Measurements from ENCODE around the gene RAB27B. TPM values are rescaled to one million over a fixed set of nuclear protein-coding genes. Genes with fewer than 3 reads are reported as not detected.

RAB27B gene
- total and polyA plus RNA-seq, 2 of the 8 experiments (the other 6 are each of a cell fraction or from before 2014, with no cell fraction given), result 0.05 to 0.60 TPM

DNA sequence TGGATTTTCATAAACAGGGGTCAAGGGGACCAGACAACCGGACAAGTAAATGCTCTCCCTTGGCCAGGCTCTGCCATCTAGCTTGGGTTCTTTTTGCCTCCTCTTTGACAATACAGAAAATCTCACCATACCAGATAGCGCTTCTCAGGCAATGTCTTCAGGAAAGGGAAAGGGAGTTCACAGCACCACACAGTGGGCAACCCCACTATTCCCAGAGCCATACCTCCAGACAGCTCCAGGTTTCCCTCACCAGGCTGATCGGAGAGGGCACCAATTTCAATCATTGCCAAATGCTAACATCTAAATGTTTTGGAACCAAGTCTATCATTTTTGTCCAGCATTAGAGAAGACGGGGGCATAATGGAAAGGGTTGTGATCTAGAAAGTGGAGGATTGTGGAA is 102.9 kb downstream of the RAB27B start (continued):
- TF ChIP-seq, protein P1, sequence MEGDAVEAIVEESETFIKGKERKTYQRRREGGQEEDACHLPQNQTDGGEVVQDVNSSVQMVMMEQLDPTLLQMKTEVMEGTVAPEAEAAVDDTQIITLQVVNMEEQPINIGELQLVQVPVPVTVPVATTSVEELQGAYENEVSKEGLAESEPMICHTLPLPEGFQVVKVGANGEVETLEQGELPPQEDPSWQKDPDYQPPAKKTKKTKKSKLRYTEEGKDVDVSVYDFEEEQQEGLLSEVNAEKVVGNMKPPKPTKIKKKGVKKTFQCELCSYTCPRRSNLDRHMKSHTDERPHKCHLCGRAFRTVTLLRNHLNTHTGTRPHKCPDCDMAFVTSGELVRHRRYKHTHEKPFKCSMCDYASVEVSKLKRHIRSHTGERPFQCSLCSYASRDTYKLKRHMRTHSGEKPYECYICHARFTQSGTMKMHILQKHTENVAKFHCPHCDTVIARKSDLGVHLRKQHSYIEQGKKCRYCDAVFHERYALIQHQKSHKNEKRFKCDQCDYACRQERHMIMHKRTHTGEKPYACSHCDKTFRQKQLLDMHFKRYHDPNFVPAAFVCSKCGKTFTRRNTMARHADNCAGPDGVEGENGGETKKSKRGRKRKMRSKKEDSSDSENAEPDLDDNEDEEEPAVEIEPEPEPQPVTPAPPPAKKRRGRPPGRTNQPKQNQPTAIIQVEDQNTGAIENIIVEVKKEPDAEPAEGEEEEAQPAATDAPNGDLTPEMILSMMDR (IDR thresholded peaks at IDR 0.05; ENCODE audit: control extremely low read depth in 1 of 3, insufficient read depth in 1 of 3, low read depth in 1 of 3, low read length in 3 of 3), result peak in 2 of 3 experiments; percentile 11 to 31; a peak in 2 of 4 replicates
- no peak for TF ChIP-seq EGR1 (IDR thresholded peaks at IDR 0.05; ENCODE audit: borderline replicate concordance, low read depth, low read length)
